ENCODE data around the gene UBQLN3. TPM values are rescaled to one million over a fixed set of nuclear protein-coding genes. Genes with fewer than 3 reads are reported as not detected.

Gene UBQLN3
- total RNA-seq: 100 to 1,000 TPM; 105 to 283 TPM
- polyA plus RNA-seq (ENCODE audit: insufficient read depth, low read depth, low replicate concordance): 336 TPM
- long read RNA-seq, donor 1: 0 reads
- long read RNA-seq, donor 2: 0 reads

DNA sequence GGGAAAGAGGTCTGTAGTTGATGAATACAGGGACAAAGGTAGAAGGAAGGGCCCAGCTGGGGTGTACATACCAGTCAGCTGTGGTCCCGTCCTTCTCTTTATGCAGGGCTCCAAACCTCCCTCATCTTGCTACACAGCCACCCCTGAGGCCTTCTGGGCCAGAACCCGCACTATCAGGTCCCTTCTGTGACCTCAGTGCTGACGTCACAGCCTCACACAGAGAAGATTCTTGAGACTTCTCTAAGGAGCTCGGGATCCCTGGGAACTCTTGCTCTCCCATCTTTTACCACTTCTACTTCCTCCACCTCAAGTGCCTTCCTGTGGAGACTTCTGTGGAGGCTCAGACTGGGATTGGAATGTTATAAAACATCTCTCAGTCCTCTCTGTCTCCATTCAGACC is at the start of gene UBQLN3:
UBQLN3 (minus strand) TSS at position 155 of the 400 bp plus-strand sequence. CDS start 399 bp downstream, outside the sequence.
- H3K9me3 ChIP-seq: no peaks in the 10 kb centered on the region
- no peaks in the 10 kb centered on the region for H3K4me1 ChIP-seq
- H3K27me3 ChIP-seq: no peaks in the 10 kb centered on the region
- H3K4me3 ChIP-seq: no peak within 1 kb of the TSS
- no peak for DNase-seq
- WGBS, 2 donors: 88 to 92% methylated on average over 4 of the region's 4 CpGs
- no peaks in the 10 kb centered on the region for H3K36me3 ChIP-seq (ENCODE audit: low read depth, missing control alignments)
- intact Hi-C loops (cut with DNase I; ENCODE audit: low total_unique reads): no loop called here
- no peak for TF ChIP-seq POLR2A (IDR thresholded peaks at IDR 0.05)
- TF ChIP-seq, protein P1, sequence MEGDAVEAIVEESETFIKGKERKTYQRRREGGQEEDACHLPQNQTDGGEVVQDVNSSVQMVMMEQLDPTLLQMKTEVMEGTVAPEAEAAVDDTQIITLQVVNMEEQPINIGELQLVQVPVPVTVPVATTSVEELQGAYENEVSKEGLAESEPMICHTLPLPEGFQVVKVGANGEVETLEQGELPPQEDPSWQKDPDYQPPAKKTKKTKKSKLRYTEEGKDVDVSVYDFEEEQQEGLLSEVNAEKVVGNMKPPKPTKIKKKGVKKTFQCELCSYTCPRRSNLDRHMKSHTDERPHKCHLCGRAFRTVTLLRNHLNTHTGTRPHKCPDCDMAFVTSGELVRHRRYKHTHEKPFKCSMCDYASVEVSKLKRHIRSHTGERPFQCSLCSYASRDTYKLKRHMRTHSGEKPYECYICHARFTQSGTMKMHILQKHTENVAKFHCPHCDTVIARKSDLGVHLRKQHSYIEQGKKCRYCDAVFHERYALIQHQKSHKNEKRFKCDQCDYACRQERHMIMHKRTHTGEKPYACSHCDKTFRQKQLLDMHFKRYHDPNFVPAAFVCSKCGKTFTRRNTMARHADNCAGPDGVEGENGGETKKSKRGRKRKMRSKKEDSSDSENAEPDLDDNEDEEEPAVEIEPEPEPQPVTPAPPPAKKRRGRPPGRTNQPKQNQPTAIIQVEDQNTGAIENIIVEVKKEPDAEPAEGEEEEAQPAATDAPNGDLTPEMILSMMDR (IDR thresholded peaks at IDR 0.05): no peak
- H3K27ac ChIP-seq: no peak within 1 kb of the TSS

GRCh38 chr11:5557751-5558150 is 48.0 kb upstream of the UBQLN3 start:
- no peak overlapping the region for H3K27ac ChIP-seq
- 88 to 89% methylated on average over 3 of the region's 3 CpGs for WGBS, 2 donors
- no peaks in the 10 kb centered on the region for H3K4me1 ChIP-seq
- H3K9me3 ChIP-seq: no peaks in the 10 kb centered on the region
- no peaks in the 10 kb centered on the region for H3K27me3 ChIP-seq
- intact Hi-C loops (cut with DNase I; ENCODE audit: low total_unique reads): no loop called here
- TF ChIP-seq, protein P1 (IDR thresholded peaks at IDR 0.05): no peak
- no peak for TF ChIP-seq POLR2A (IDR thresholded peaks at IDR 0.05)
- H3K4me3 ChIP-seq: no peak overlapping the region
- DNase-seq: no peak
- no peaks in the 10 kb centered on the region for H3K36me3 ChIP-seq (ENCODE audit: low read depth, missing control alignments)

DNA sequence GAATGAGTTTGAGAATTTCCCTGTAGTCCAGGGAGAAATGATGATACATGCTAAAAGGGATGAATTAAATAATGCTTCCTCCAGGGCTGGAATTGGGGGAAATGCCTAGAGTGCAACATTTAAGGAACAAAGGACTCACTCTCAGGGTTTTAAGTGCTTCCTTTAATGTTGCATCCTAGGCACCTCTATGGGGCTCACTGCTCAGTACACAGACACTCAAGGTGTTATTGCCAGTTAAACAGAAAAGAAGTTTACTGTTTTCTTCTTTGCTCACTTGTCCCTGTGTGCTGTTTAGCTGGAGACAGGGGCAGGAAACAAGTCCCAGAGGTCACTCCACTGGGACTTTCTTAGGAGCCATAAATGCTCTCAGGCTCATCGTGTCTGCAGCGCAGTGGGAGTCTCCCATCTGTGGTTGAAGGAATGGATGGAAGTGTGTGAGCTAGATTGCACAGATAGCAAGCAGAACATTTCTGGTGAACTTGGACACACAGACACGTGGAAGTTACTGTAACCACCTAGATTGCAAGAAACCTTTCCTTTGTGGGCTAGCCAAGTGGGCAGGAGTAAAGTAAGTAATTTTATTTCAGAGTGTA is 46.9 kb upstream of the UBQLN3 start:
- no peaks in the 10 kb centered on the region for H3K4me1 ChIP-seq
- H3K27me3 ChIP-seq: no peaks in the 10 kb centered on the region
- DNase-seq: no peak
- intact Hi-C loops (cut with DNase I; ENCODE audit: low total_unique reads): no loop called here
- H3K9me3 ChIP-seq: no peaks in the 10 kb centered on the region
- TF ChIP-seq POLR2A (IDR thresholded peaks at IDR 0.05): no peak
- TF ChIP-seq, protein P1 (IDR thresholded peaks at IDR 0.05): no peak
- 53 to 60% methylated on average over 3 of the region's 3 CpGs for WGBS, 2 donors
- no peaks in the 10 kb centered on the region for H3K36me3 ChIP-seq (ENCODE audit: low read depth, missing control alignments)
- no peak overlapping the region for H3K4me3 ChIP-seq
- H3K27ac ChIP-seq: no peak overlapping the region

- H3K36me3 ChIP-seq (ENCODE audit: low read depth, missing control alignments): no peaks in the 10 kb centered on the region
- intact Hi-C loops (cut with DNase I; ENCODE audit: low total_unique reads): no loop called here
- H3K4me1 ChIP-seq: no peaks in the 10 kb centered on the region
- no peak for DNase-seq
- TF ChIP-seq, protein P1 (IDR thresholded peaks at IDR 0.05): no peak
- no peak for TF ChIP-seq POLR2A (IDR thresholded peaks at IDR 0.05)
- H3K27me3 ChIP-seq: no peaks in the 10 kb centered on the region
- no peak overlapping the region for H3K4me3 ChIP-seq
- H3K9me3 ChIP-seq: no peaks in the 10 kb centered on the region
- H3K27ac ChIP-seq: no peak overlapping the region
Measured at GRCh38 chr11:5553343-5553742, 43.6 kb upstream of the UBQLN3 start.

All from testis (tissue), 5 donors.